MM.1S (cell line): ENCODE data around the gene GSTM4.

Source experiments
- EZH2phosphoT487 ChIP-seq: fragments of 300-600 bp; sonication (generic); IDR thresholded peaks from 2 replicates; pipeline ENCODE4 v1.6.1; 2018; ENCODE audit warnings: antibody characterized with exemption, low read length
- TF ChIP-seq, protein P1 (sequence below): fragments of 300-600 bp; sonication (generic); IDR thresholded peaks from 2 replicates; pipeline ENCODE4 v1.5.1; 2016; ENCODE audit warnings: antibody characterized with exemption, low read length, mixed read lengths

DNA sequence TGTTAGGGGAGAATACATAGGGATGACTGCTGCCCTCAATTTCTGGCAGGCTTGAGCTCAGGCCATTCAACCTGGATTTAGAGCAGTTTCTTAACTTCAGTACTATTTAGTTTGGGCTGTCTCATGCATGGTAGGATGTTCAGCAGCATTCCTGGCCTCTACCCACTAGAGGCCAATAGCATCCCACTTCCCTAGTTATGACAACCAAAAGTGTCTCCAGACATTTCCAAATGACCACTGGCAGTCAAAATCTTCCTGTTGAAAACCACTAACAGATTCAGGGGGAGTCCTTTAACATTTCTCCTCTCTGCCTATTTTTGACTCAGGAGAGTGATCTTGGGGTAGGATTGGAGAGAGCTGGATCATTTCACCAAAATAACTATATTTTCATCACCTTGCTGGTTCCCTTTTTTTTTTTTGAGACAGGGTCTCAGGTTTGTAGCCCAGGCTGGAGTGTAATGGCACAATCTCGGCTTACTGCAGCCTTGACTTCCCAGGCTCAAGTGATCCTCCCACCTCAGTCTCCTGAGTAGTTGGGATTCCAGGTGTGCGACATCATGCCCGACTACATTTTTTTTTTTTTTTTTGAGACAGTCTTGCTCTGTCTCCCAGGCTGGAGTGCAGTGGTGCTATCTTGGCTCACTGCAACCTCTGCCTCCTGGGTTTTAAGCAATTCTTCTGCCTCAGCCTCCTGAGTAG is 45.1 kb upstream of the GSTM4 start:
- TF ChIP-seq EZH2phosphoT487 = no peak
- TF ChIP-seq, protein P1, sequence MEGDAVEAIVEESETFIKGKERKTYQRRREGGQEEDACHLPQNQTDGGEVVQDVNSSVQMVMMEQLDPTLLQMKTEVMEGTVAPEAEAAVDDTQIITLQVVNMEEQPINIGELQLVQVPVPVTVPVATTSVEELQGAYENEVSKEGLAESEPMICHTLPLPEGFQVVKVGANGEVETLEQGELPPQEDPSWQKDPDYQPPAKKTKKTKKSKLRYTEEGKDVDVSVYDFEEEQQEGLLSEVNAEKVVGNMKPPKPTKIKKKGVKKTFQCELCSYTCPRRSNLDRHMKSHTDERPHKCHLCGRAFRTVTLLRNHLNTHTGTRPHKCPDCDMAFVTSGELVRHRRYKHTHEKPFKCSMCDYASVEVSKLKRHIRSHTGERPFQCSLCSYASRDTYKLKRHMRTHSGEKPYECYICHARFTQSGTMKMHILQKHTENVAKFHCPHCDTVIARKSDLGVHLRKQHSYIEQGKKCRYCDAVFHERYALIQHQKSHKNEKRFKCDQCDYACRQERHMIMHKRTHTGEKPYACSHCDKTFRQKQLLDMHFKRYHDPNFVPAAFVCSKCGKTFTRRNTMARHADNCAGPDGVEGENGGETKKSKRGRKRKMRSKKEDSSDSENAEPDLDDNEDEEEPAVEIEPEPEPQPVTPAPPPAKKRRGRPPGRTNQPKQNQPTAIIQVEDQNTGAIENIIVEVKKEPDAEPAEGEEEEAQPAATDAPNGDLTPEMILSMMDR = no peak
